NCI-H128 (cell line): Measurements from ENCODE around the gene OAT.

Experiments
- DNase-seq: peaks from one replicate; lab custom pipeline; 2025; ENCODE audit not compliant: unreplicated experiment; lab: John Stamatoyannopoulos, UW

OAT gene

GRCh38 chr10:124418726-124419501 lies at the start of gene OAT:
TSS of gene OAT (minus strand) at chr10:124418923. CDS start at chr10:124412171, 6,752 bp downstream.
- peak; percentile 87 for DNase-seq

GRCh38 chr10:124467165-124467564 lies 48.4 kb upstream of the OAT start:
- no peak for DNase-seq

GRCh38 chr10:124465777-124466488 lies 47.2 kb upstream of the OAT start:
- no peak for DNase-seq

GRCh38 chr10:124465003-124465776 lies 46.5 kb upstream of the OAT start:
- DNase-seq, result no peak

- DNase-seq, result no peak
Measured at GRCh38 chr10:124464028-124464965, 45.6 kb upstream of the OAT start.

DNA sequence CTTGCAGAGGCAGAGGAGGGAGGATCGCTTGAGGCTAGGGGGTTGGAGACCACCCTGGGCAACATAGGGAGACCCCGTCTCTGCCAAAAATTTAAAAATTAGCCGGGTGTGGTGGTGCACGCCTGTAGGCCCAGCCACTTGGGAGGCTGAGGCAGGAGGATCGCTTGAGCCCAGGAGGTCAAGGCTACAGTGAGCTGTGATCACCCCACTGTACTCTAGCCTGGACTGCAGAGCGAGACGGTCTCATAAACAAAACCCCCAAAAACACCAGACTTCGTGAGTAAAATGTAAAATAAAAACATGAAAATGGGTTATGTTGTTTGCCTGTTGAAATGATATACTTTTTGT lies 43.6 kb upstream of the OAT start:
- no peak for DNase-seq

- peak; percentile 3 for DNase-seq
Measured at GRCh38 chr10:124461642-124462347, 43.1 kb upstream of the OAT start, which contains the start of gene LHPP. TSS of gene LHPP (plus strand) at chr10:124461823. CDS start at chr10:124461863, 40 bp downstream.

DNA sequence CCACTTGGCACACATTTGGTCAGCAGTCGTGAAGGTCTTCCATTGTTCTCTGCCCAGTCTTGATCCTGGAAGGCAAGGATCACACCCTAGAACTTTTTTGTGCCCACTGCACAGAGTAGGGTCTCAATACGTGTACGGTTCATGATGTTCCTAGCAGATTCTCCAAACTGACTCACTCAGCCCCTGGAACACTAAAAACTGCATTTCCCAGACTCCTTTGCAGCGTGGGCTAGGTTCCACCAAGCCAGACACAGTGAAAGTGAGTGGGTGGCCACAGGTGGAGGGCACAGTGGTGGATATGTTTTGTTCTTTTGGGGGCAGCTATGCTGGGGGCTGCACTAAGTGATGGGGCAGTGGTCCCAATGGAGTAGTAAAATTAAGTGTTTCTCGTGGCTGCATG lies 41.4 kb upstream of the OAT start:
- DNase-seq, result no peak

DNA sequence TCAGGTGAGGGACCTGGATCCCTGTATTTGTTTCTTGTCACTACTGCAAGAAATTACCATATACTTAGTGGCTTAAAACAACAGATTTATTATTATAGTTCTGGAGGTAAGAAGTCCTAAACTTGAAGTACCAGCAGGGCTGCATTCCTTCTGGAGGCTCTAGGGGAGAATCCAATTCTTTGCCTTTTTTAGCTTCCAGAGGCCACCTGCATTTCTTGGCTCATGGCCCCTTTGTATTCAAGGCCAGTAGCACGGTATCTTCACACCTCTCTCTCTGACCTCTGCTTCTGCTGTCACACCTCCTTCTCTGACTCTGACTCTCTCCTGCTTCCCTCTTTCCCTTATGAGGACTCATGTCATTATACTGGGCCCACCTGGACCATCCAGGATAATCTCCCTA lies 40.7 kb upstream of the OAT start:
- DNase-seq, result no peak

- no peak for DNase-seq
Measured at GRCh38 chr10:124458889-124459288, 40.2 kb upstream of the OAT start.

DNA sequence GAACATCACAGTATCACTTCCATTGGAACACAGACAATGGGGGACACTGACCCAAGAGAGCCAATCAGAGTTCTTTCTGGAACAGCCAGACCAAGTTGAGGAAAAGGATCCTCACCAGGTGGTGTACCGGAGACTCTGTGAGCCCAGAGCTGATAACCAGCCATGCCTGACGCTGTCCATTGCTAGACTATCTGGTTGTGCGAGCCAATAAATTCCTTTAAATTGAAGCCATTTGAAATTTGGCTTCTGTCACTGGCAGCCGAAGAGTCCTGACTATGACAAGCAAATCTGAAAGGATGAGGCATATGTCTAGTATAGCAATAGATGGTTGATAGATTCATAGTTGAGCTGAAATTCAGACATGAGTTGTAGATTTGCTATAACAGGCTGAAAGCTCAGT lies 39.8 kb upstream of the OAT start:
- DNase-seq, result no peak

DNA sequence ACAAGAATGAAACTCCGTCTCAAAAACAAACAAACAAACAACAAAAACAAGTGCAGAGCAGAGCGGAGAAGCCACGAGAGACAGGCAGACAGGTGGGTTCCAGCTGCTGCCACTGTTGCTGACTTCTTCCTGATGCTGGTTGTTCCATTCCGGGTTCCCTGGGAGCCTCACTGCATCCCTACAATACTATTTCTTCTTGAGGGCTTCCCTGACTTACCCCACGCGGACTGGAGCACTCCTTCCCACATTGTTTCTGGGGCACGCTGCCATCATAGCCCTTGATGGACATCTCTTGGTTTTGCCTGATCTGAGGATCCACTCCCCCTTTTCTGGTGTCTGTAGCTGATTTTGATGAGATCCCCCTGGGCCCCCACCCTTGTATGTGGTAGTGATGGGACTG lies 36.7 kb upstream of the OAT start:
- no peak for DNase-seq

DNA sequence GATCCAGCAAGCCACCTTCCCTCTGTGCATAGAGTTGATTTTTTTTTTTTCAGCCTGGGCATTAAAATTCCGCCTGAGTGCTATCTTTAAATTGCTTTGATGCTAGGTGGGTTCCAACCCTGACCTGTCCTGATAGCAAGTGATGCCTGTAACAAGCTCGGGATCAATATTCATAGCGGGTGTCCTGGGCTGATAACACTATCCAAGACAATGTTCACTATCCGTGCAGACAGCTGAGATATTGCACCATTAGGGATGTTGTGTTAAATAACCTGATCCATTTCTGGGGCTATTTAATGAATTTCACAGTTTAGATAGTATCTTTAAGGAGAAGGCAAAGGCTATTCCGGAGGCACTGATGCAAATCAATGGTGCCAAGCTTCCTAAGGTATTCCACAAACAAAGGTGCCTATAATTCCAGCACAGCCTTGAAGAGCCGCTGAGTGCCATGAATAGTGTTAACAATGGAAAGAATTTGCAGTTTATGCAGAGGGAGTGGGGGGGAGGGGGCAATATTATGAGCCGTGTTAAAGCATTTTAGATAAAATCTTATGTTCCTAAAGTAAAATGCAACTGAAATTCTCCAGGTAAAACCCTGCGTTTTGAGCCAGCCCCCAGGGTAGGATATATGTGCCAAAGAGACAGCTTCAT lies 35.4 kb upstream of the OAT start:
- no peak for DNase-seq

DNA sequence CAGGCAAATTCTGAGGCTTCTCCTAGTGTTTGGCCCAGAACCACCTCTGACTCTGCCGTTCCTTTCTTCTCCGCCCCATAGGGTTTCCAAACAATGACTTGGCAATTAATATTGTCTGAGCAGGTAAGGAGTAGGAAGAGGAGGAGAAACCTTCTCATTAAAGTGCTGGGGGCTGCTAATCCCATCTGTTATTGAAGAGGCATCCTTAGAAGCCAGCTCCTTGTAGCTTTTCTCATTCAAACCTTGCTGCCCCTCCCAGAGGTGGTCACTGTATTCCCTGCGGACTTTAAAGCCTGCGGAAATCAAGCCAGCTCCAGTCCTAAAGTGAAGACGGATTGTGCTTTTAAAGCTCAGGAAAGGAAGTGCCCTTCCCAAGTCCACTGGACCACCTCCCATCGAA lies 32.6 kb upstream of the OAT start:
- DNase-seq, result no peak

DNA sequence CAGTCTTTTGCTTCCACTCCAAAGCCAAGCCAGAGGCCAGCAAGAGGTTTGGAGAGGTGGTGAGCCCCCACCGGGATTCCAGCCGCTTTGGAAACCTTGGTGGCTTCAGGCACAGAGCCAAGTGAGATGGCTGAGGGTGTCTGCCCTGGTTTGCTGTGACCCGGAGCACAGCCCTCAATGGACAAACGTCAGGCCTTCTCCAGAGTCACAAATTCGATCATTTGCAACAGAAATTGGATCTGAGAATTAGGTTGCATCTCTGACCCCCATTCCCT lies 32.0 kb upstream of the OAT start:
- no peak for DNase-seq

- DNase-seq, result peak; percentile 1
Measured at GRCh38 chr10:124450012-124450782, 31.5 kb upstream of the OAT start, which contains the start of gene NKX1-2. TSS of gene NKX1-2 (minus strand) at chr10:124450035. CDS start at chr10:124449943, 92 bp downstream.

GRCh38 chr10:124449170-124450011 lies 30.7 kb upstream of the OAT start:
- no peak for DNase-seq

DNA sequence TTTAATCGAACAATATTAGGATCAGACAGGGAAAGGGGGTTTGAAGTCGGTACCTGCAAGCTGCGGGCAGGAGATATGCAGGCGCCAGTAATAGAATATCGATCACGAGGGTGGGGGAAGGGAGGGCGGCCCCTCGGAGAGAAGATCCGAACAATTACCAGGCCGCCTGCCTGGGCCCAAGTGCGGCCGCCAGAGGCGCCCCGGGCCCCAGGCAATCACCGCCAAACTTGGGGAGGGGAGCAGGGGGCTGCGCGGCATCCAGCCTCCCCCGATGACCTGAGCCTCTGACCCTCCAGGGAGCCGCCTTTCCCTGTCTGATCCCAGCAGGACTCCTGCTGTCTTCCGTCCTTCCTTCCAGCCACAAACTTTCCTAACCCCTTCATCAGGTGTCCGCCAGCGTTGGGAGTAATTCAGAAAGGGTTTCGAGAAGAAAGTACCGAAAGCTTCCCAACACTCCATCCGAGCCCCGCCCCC lies 30.0 kb upstream of the OAT start:
- no peak for DNase-seq
